HG02571 (cell line): ENCODE data around the gene ARRB1.
"Not testable (repeated sequence)": the region's sequence is repeated elsewhere in the genome, so short reads cannot be mapped to it uniquely, and the experiment has no call there.

Experiments used
- ATAC-seq: cut with Tn5 transposase; IDR thresholded peaks from one replicate; pipeline ENCODE4 v1.9.1; 2021; ENCODE audit warnings: mild to moderate bottlenecking, moderate library complexity; ENCODE audit not compliant: unreplicated experiment

ARRB1 gene

GRCh38 chr11:75351541-75351790 is at the start of gene ARRB1:
ARRB1 (minus strand) TSS chr11:75351661; CDS start chr11:75351607, 54 bp downstream.
- no peak for ATAC-seq

- no peak for ATAC-seq
Measured at GRCh38 chr11:75400146-75400865, 48.8 kb upstream of the ARRB1 start.

- peak; percentile 84 for ATAC-seq
Measured at GRCh38 chr11:75399344-75400145, 48.1 kb upstream of the ARRB1 start, which contains the start of gene RPS3. RPS3 (plus strand) TSS chr11:75399518; CDS start chr11:75399548, 30 bp downstream.

- no peak for ATAC-seq
Measured at GRCh38 chr11:75398906-75399305, 47.4 kb upstream of the ARRB1 start.

- ATAC-seq = no peak
Measured at GRCh38 chr11:75394085-75394840, 42.8 kb upstream of the ARRB1 start.

- no peak for ATAC-seq
Measured at GRCh38 chr11:75389925-75390324, 38.5 kb upstream of the ARRB1 start.

- ATAC-seq = no peak
Measured at GRCh38 chr11:75389276-75389605, 37.8 kb upstream of the ARRB1 start.

GRCh38 chr11:75388386-75389275 is 37.2 kb upstream of the ARRB1 start:
- ATAC-seq = peak; percentile 54

- no peak for ATAC-seq
Measured at GRCh38 chr11:75387736-75388294, 36.4 kb upstream of the ARRB1 start.

- no peak for ATAC-seq
Measured at GRCh38 chr11:75386942-75387630, 35.6 kb upstream of the ARRB1 start.

- no peak for ATAC-seq
Measured at GRCh38 chr11:75384438-75385080, 33.1 kb upstream of the ARRB1 start.

- ATAC-seq = no peak
Measured at GRCh38 chr11:75383246-75383645, 31.8 kb upstream of the ARRB1 start.

GRCh38 chr11:75380716-75381420 is 29.4 kb upstream of the ARRB1 start:
- ATAC-seq = no peak

GRCh38 chr11:75380245-75380644 is 28.8 kb upstream of the ARRB1 start:
- no peak for ATAC-seq

- ATAC-seq = not testable (repeated sequence)
Measured at GRCh38 chr11:75378776-75379175, 27.3 kb upstream of the ARRB1 start.

- no peak for ATAC-seq
Measured at GRCh38 chr11:75376175-75376574, 24.7 kb upstream of the ARRB1 start.

- no peak for ATAC-seq
Measured at GRCh38 chr11:75375626-75376025, 24.2 kb upstream of the ARRB1 start.

GRCh38 chr11:75374646-75375045 is 23.2 kb upstream of the ARRB1 start:
- ATAC-seq = no peak

- no peak for ATAC-seq
Measured at GRCh38 chr11:75373201-75373600, 21.7 kb upstream of the ARRB1 start.
